ENCODE measurements around the gene MRPS18B. TPM values are rescaled to one million over a fixed set of nuclear protein-coding genes. Genes with fewer than 3 reads are reported as not detected.

Gene MRPS18B
- total and polyA plus RNA-seq, 2 of the 13 experiments (the other 11 are each of a cell fraction or from before 2014, with no cell fraction given): 125 to 131 TPM

- TF ChIP-seq ARID4A (CRISPR knock-in tag; IDR thresholded peaks at IDR 0.05; ENCODE audit: borderline replicate concordance) (peak; percentile 93), SNAPC4 (CRISPR knock-in tag; IDR thresholded peaks at IDR 0.05) (peak; percentile 93; the same call in 1 of the 2 replicates), ZNF296 (CRISPR knock-in tag; conservative IDR thresholded peaks at IDR 0.05) (no peak), NR2F2 (IDR thresholded peaks at IDR 0.05; ENCODE audit: borderline replicate concordance, low read depth) (peak; percentile 60; the same call in 1 of the 2 replicates), POGK (CRISPR knock-in tag; conservative IDR thresholded peaks at IDR 0.05) (peak; percentile 58; the same call in 1 of the 2 replicates), RBFOX2 (IDR thresholded peaks at IDR 0.05; ENCODE audit: low read depth, low read length) (no peak), MAX (IDR thresholded peaks at IDR 0.05) (peak; percentile 79), ATAD3A (CRISPR knock-in tag; IDR thresholded peaks at IDR 0.05) (no peak), ZNF75D (CRISPR knock-in tag; IDR thresholded peaks at IDR 0.05; ENCODE audit: borderline replicate concordance) (no peak), TFAP4 (IDR thresholded peaks at IDR 0.05; ENCODE audit: borderline replicate concordance, low read depth) (0 out of 2 replicates have a peak, but pooled peaks have one; percentile 10), ZFP82 (CRISPR knock-in tag; IDR thresholded peaks at IDR 0.05; ENCODE audit: borderline replicate concordance) (no peak), RFX1 (IDR thresholded peaks at IDR 0.05) (no peak), TRIM22 (IDR thresholded peaks at IDR 0.05) (no peak)
Observed at GRCh38 chr6:30617565-30618269, at the start of gene MRPS18B (continued).

Measured in HepG2 (cell line).